T-cell (primary cell): Measurements from ENCODE around the gene ACACB. TPM values are rescaled to one million over a fixed set of nuclear protein-coding genes. Genes with fewer than 3 reads are reported as not detected.

Experiments
- ATAC-seq, 4 experiments: fragments of 200-7000 bp in 3 of 4; fragments of 150-1000 bp in 1 of 4; cut with Tn5 transposase; replicated peaks in 1 of 4; 1 replicate in 3 of 4; 2 replicates in 1 of 4; pipeline ENCODE4 v1.10.0; 2021; ENCODE audit warnings: moderate library complexity in 3 of 4, mild to moderate bottlenecking in 2 of 4, moderate number of reproducible peaks in 1 of 4
- CTCF ChIA-PET, 2 donors: fragments of 300-600 bp; sonication (Branson Sonifier 250); formaldehyde crosslinking; loops; one replicate each; lab custom pipeline; 2022; ENCODE audit warnings: antibody characterized with exemption in 2 of 2; lab: Charles Lee
- POLR2A ChIA-PET, 2 donors: fragments of 300-600 bp; sonication (Branson Sonifier 250); formaldehyde crosslinking; loops; one replicate each; lab custom pipeline; 2022; ENCODE audit warnings: antibody characterized with exemption in 2 of 2; lab: Charles Lee
- DNase-seq, 35 experiments: peaks; one replicate each; pipeline versions ENCODE4 v3.0.0 to v3.0.0-alpha.2; 2013 to 2023
- H3K27ac ChIP-seq: one replicate; pipeline ENCODE4 v1.5.1; 2013; ENCODE audit warnings: low read length
- H3K27me3 ChIP-seq, 2 experiments: replicated peaks in 1 of 2; 1 replicate in 1 of 2; 2 replicates in 1 of 2; pipeline versions ENCODE4 v1.6.1 to v1.7.0; 2013; ENCODE audit warnings: low read length in 1 of 2, mixed read lengths in 1 of 2; ENCODE audit not compliant: control insufficient read depth in 2 of 2, insufficient read depth in 2 of 2; ENCODE audit errors: extremely low read depth in 1 of 2
- H3K36me3 ChIP-seq, 2 donors: 1 replicate in 1 of 2; 2 replicates in 1 of 2; pipeline versions ENCODE4 v1.6.1 to v1.7.0; 2013; ENCODE audit warnings: low read length in 1 of 2; ENCODE audit not compliant: control insufficient read depth in 2 of 2, insufficient read depth in 1 of 2; ENCODE audit errors: extremely low read depth in 1 of 2
- H3K4me1 ChIP-seq, 2 experiments: 1 replicate in 1 of 2; 2 replicates in 1 of 2; pipeline versions ENCODE4 v1.6.1 to v1.7.0; 2013; ENCODE audit warnings: low read length in 2 of 2, mixed read lengths in 1 of 2; ENCODE audit not compliant: insufficient read depth in 2 of 2, control insufficient read depth in 1 of 2; ENCODE audit errors: extremely low read depth in 1 of 2
- H3K4me3 ChIP-seq, 2 donors: 1 replicate in 1 of 2; 2 replicates in 1 of 2; pipeline versions ENCODE4 v1.5.1 to v1.7.0; 2013; ENCODE audit warnings: mild to moderate bottlenecking in 2 of 2, low read length in 1 of 2, moderate library complexity in 1 of 2; ENCODE audit not compliant: control insufficient read depth in 1 of 2; ENCODE audit errors: extremely low read depth in 1 of 2
- H3K9me3 ChIP-seq: 2 replicates; pipeline ENCODE4 v1.7.0; 2013
- H3K27ac Mint-ChIP-seq, 2 donors: one replicate each; pipeline ENCODE4 v1.8.0; 2020 to 2021; ENCODE audit warnings: mild to moderate bottlenecking in 2 of 2, mixed read lengths in 2 of 2
- H3K27me3 Mint-ChIP-seq, 2 donors: one replicate each; pipeline ENCODE4 v1.8.0; 2021 to 2022; ENCODE audit warnings: mixed read lengths in 2 of 2
- H3K36me3 Mint-ChIP-seq: one replicate; pipeline ENCODE4 v1.8.0; 2021; ENCODE audit warnings: mixed read lengths
- H3K4me1 Mint-ChIP-seq, 3 donors: one replicate each; pipeline ENCODE4 v1.8.0; 2020 to 2022; ENCODE audit warnings: mixed read lengths in 3 of 3, mild to moderate bottlenecking in 1 of 3
- H3K4me3 Mint-ChIP-seq, 3 donors: one replicate each; pipeline ENCODE4 v1.8.0; 2020 to 2022; ENCODE audit warnings: mild to moderate bottlenecking in 3 of 3, mixed read lengths in 3 of 3, moderate library complexity in 3 of 3
- H3K9me3 Mint-ChIP-seq, 3 donors: one replicate each; pipeline ENCODE4 v1.8.0; 2020 to 2022; ENCODE audit warnings: mixed read lengths in 3 of 3
- WGBS: methylation state at CpG from one replicate; pipeline ENCODE4 v1.1.5; 2013; ENCODE audit warnings: missing lambda C conversion rate; ENCODE audit not compliant: insufficient coverage; 5-methylcytosine and 5-hydroxymethylcytosine counted together
- total RNA-seq, 35 experiments: library from RNA in 6 of 35; stranded (reverse) in 6 of 35; fragments of 120-200 nt in 1 of 35; gene quantifications; one replicate each; pipeline versions ENCODE4 v1.2.1 to v1.2.4 and lab custom pipeline; 2013 to 2026

ACACB gene
- total RNA-seq, 5 donors from 2014 or later (not counting 1 experiment from before 2014, with no cell fraction given): 24.8 to 34.1 (median 32.1) TPM

GRCh38 chr12:109113661-109114321, 2.6 kb upstream of the ACACB start:
- Histone ChIP-seq H3K27ac (no peak overlapping the region), H3K4me1 (peaks cover 0 to 12% of the 10 kb centered on the region in 2 experiments), H3K36me3 (peaks cover 0 to 2% of the 10 kb centered on the region in 2 donors), H3K9me3 (no peaks in the 10 kb centered on the region), H3K4me3 (no peak overlapping the region), H3K27me3 (no peaks in the 10 kb centered on the region)
- ChIA-PET CTCF (no interaction called here), POLR2A (interaction anchor here in 1 of 2 donors (0.6 kb wide), 1 partner anchor 451 kb away, joined by 3 read pairs; no protein-coding TSS in a partner anchor)
- Mint-ChIP-seq H3K9me3 (no peaks in the 10 kb centered on the region), H3K4me3 (no peak overlapping the region), H3K4me1 (peaks cover 14 to 35% (median 33%) of the 10 kb centered on the region in 3 donors), H3K36me3 (peaks cover 12% of the 10 kb centered on the region), H3K27ac (peak overlapping the region in 1 of 2 donors; percentile 11), H3K27me3 (no peaks in the 10 kb centered on the region)
- ATAC-seq: no peak
- 93% methylated on average over 2 of the region's 5 CpGs for WGBS
- DNase-seq: no peak

GRCh38 chr12:109114644-109115043, 1.7 kb upstream of the ACACB start:
- ChIA-PET CTCF (interaction anchor here in 1 of 2 donors (0.6 kb wide), 1 partner anchor 285 kb away, joined by 3 read pairs; no protein-coding TSS in a partner anchor), POLR2A (interaction anchor here in 1 of 2 donors (0.7 kb wide), 1 partner anchor 86 kb away, joined by 4 read pairs; no protein-coding TSS in a partner anchor)
- Histone ChIP-seq H3K36me3 (peaks cover 0 to 2% of the 10 kb centered on the region in 2 donors), H3K27ac (no peak overlapping the region), H3K9me3 (no peaks in the 10 kb centered on the region), H3K4me3 (no peak overlapping the region), H3K4me1 (peaks cover 0 to 12% of the 10 kb centered on the region in 2 experiments), H3K27me3 (no peaks in the 10 kb centered on the region)
- no peak for ATAC-seq
- Mint-ChIP-seq H3K4me3 (peak overlapping the region in 1 of 3 donors; percentile 15), H3K9me3 (no peaks in the 10 kb centered on the region), H3K4me1 (peaks cover 14 to 35% (median 33%) of the 10 kb centered on the region in 3 donors), H3K36me3 (peaks cover 8% of the 10 kb centered on the region), H3K27me3 (no peaks in the 10 kb centered on the region), H3K27ac (no peak overlapping the region)
- no CpG with 5 or more reads among the region's 2 CpGs for WGBS
- no peak for DNase-seq

GRCh38 chr12:109115404-109115757, 1.0 kb upstream of the ACACB start:
- Mint-ChIP-seq H3K27ac (no peak overlapping the region), H3K4me3 (peak overlapping the region in 1 of 3 donors; percentile 15), H3K36me3 (peaks cover 8% of the 10 kb centered on the region)

GRCh38 chr12:109116611-109116949, 193 bp downstream of the ACACB start:
- H3K27me3 Mint-ChIP-seq: no peaks in the 10 kb centered on the region
- no peak overlapping the region for H3K27ac Mint-ChIP-seq
- Histone ChIP-seq H3K36me3 (no peaks in the 10 kb centered on the region), H3K4me1 (peaks cover 0 to 12% of the 10 kb centered on the region in 2 experiments), H3K27me3 (no peaks in the 10 kb centered on the region), H3K4me3 (no peak overlapping the region), H3K27ac (no peak overlapping the region), H3K9me3 (no peaks in the 10 kb centered on the region)
- H3K36me3 Mint-ChIP-seq: peaks cover 8% of the 10 kb centered on the region
- ATAC-seq (no peak), DNase-seq (no peak)
- ChIA-PET POLR2A (no interaction called here), CTCF (interaction anchor here (0.6 to 0.9 kb wide), 4 partner anchors 11 to 220 kb away, joined by 3 to 9 read pairs (median 5); no protein-coding TSS in a partner anchor)
- WGBS: 95% methylated on average over 8 of the region's 12 CpGs
- H3K9me3 Mint-ChIP-seq: no peaks in the 10 kb centered on the region
- H3K4me1 Mint-ChIP-seq: peaks cover 14 to 33% (median 31%) of the 10 kb centered on the region in 3 donors
- no peak overlapping the region for H3K4me3 Mint-ChIP-seq

More at GRCh38 chr12:109115404-109115757, 1.0 kb upstream of the ACACB start:
- no peak for ATAC-seq
- Mint-ChIP-seq H3K4me1 (peaks cover 14 to 34% (median 32%) of the 10 kb centered on the region in 3 donors), H3K27me3 (no peaks in the 10 kb centered on the region), H3K9me3 (no peaks in the 10 kb centered on the region)
- ChIA-PET POLR2A (no interaction called here), CTCF (no interaction called here)
- H3K9me3 ChIP-seq: no peaks in the 10 kb centered on the region
- no peak for DNase-seq
- H3K27ac ChIP-seq: no peak overlapping the region
- H3K27me3 ChIP-seq: no peaks in the 10 kb centered on the region
- H3K4me1 ChIP-seq: peaks cover 0 to 12% of the 10 kb centered on the region in 2 experiments
- no peak overlapping the region for H3K4me3 ChIP-seq
- 78% methylated on average over 3 of the region's 3 CpGs for WGBS
- H3K36me3 ChIP-seq: no peaks in the 10 kb centered on the region

GRCh38 chr12:109120095-109120494, 3.7 kb downstream of the ACACB start:
- H3K4me3 ChIP-seq: no peak overlapping the region
- no CpG with 5 or more reads among the region's 2 CpGs for WGBS
- peaks cover 6% of the 10 kb centered on the region for H3K36me3 Mint-ChIP-seq
- H3K27ac Mint-ChIP-seq: no peak overlapping the region
- DNase-seq (no peak), ATAC-seq (no peak)
- H3K4me3 Mint-ChIP-seq: no peak overlapping the region
- no peaks in the 10 kb centered on the region for H3K9me3 Mint-ChIP-seq
- H3K27me3 Mint-ChIP-seq: no peaks in the 10 kb centered on the region
- ChIA-PET CTCF (interaction anchor here in 1 of 2 donors (1.6 kb wide), 1 partner anchor 8 kb away, joined by 10 read pairs; no protein-coding TSS in a partner anchor), POLR2A (no interaction called here)
- no peaks in the 10 kb centered on the region for H3K4me1 ChIP-seq
- H3K27ac ChIP-seq: no peak overlapping the region
- H3K4me1 Mint-ChIP-seq: peaks cover 7 to 9% (median 8%) of the 10 kb centered on the region in 3 donors
- H3K9me3 ChIP-seq: no peaks in the 10 kb centered on the region
- H3K27me3 ChIP-seq: no peaks in the 10 kb centered on the region
- no peaks in the 10 kb centered on the region for H3K36me3 ChIP-seq

- no peak overlapping the region for H3K27ac ChIP-seq
- H3K27me3 ChIP-seq: no peaks in the 10 kb centered on the region
- no peaks in the 10 kb centered on the region for H3K36me3 ChIP-seq
- no peaks in the 10 kb centered on the region for H3K4me1 ChIP-seq
- Mint-ChIP-seq H3K4me3 (no peak overlapping the region), H3K9me3 (no peaks in the 10 kb centered on the region), H3K27ac (no peak overlapping the region), H3K27me3 (no peaks in the 10 kb centered on the region), H3K36me3 (peaks cover 10% of the 10 kb centered on the region), H3K4me1 (peaks cover 6 to 7% (median 6%) of the 10 kb centered on the region in 3 donors)
- no peak for ATAC-seq
- ChIA-PET CTCF (interaction anchor here in 1 of 2 donors (1.6 kb wide), 1 partner anchor 9 kb away, joined by 10 read pairs; no protein-coding TSS in a partner anchor), POLR2A (no interaction called here)
- no peak overlapping the region for H3K4me3 ChIP-seq
- WGBS: no CpG with 5 or more reads among the region's 4 CpGs
- DNase-seq: no peak
- H3K9me3 ChIP-seq: no peaks in the 10 kb centered on the region
Measured at GRCh38 chr12:109120557-109120956, 4.2 kb downstream of the ACACB start.
